ENCODE data around the gene HIP1.
"Not testable (repeated sequence)": the region's sequence is repeated elsewhere in the genome, so short reads cannot be mapped to it uniquely, and the experiment has no call there.

- TF ChIP-seq POLR2A (IDR thresholded peaks at IDR 0.05); POLR2AphosphoS5 (IDR thresholded peaks at IDR 0.05; ENCODE audit: insufficient read depth in 1 of 2, low read depth in 1 of 2): not testable (repeated sequence)
Observed at GRCh38 chr7:75518842-75519241, 219.9 kb downstream of the HIP1 start.
